HCT116 (cell line): ENCODE data around the gene IPO11. TPM values are rescaled to one million over a fixed set of nuclear protein-coding genes. Genes with fewer than 3 reads are reported as not detected.

Experiments used
- ATAC-seq: fragments of 200-7000 bp; cut with Tn5 transposase; 2 replicates; pipeline ENCODE4 v1.9.1; 2020; ENCODE audit warnings: mild to moderate bottlenecking, moderate library complexity
- BruUV-seq: library from RNA; stranded (reverse); fragments of 400-500 nt; replicated peaks from 2 replicates; lab custom pipeline; 2021; lab: Mats Ljungman, UMichigan
- CTCF ChIA-PET: fragments of 300-600 bp; sonication (Branson Sonifier 250); formaldehyde crosslinking; loops from one replicate; lab custom pipeline; 2021; ENCODE audit warnings: antibody characterized with exemption; lab: Charles Lee
- POLR2A ChIA-PET: fragments of 300-600, 350-600 bp; sonication (Branson Sonifier 250); formaldehyde crosslinking; loops from one replicate; lab custom pipeline; 2021; ENCODE audit warnings: antibody characterized with exemption; lab: Charles Lee
- RAD21 ChIA-PET, 2 experiments: fragments of 300-600 bp; sonication (Branson Sonifier 250); formaldehyde crosslinking; loops; one replicate each; lab custom pipeline; 2023; ENCODE audit warnings: low total read pairs in 2 of 2; ENCODE audit not compliant: uncharacterized antibody in 2 of 2, unreplicated experiment in 2 of 2, low non-redundant PET in 1 of 2; lab: Charles Lee
- DNase-seq: peaks from one replicate; pipeline ENCODE4 v3.0.0-alpha.2; 2010; ENCODE audit warnings: low read depth, low spot score
- H2AFZ ChIP-seq: fragments of 200-600 bp; shearing (Covaris generic), sonication (generic); 2 replicates; pipeline ENCODE4 v1.6.1; 2017; ENCODE audit warnings: low read depth, mixed run types, mixed read lengths, antibody characterized with exemption, low read length; ENCODE audit not compliant: poor library complexity, severe bottlenecking
- H3K27ac ChIP-seq: 2 replicates; pipeline ENCODE4 v1.5.1; 2012; ENCODE audit warnings: low read depth, low read length
- H3K27me3 ChIP-seq: fragments of 200-600 bp; sonication (generic); 2 replicates; pipeline ENCODE4 v1.6.1; 2016; ENCODE audit warnings: mixed run types, low read length, mixed read lengths; ENCODE audit not compliant: insufficient read depth
- H3K36me3 ChIP-seq, 2 experiments: fragments of 200-500 bp in 1 of 2; fragments of 200-600 bp in 1 of 2; sonication (Bioruptor generic) in 1 of 2; sonication (generic) in 1 of 2; 2 replicates each; pipeline versions ENCODE4 v1.5.1 to v1.6.1; 2014 to 2016; ENCODE audit warnings: low read length in 2 of 2, inconsistent platforms in 1 of 2, mixed read lengths in 1 of 2, mixed run types in 1 of 2; ENCODE audit not compliant: insufficient read depth in 2 of 2, control insufficient read depth in 1 of 2
- H3K4me1 ChIP-seq, 2 experiments: fragments of 200-600 bp in 1 of 2; sonication (generic) in 1 of 2; 2 replicates each; pipeline versions ENCODE4 v1.5.1 to v1.6.1; 2012 to 2017; ENCODE audit warnings: low read length in 2 of 2, inconsistent platforms in 1 of 2, mild to moderate bottlenecking in 1 of 2, mixed read lengths in 1 of 2, mixed run types in 1 of 2, moderate library complexity in 1 of 2; ENCODE audit not compliant: insufficient read depth in 2 of 2, control insufficient read depth in 1 of 2
- H3K4me2 ChIP-seq: fragments of 200-600 bp; sonication (generic); 2 replicates; pipeline ENCODE4 v1.6.1; 2017; ENCODE audit warnings: mixed run types, low read length, mixed read lengths
- H3K4me3 ChIP-seq, 2 experiments: fragments of 200-600 bp in 1 of 2; sonication (generic) in 1 of 2; replicated peaks in 1 of 2; 2 replicates each; pipeline ENCODE4 v1.5.1; 2011 to 2016; ENCODE audit warnings: low read length in 2 of 2, control low read depth in 1 of 2, low read depth in 1 of 2, mild to moderate bottlenecking in 1 of 2, mixed read lengths in 1 of 2, mixed run types in 1 of 2
- H3K79me2 ChIP-seq: fragments of 200-600 bp; sonication (generic); 2 replicates; pipeline ENCODE4 v1.6.1; 2017; ENCODE audit warnings: mild to moderate bottlenecking, mixed run types, low read length, moderate library complexity, mixed read lengths; ENCODE audit not compliant: insufficient read depth
- H3K9ac ChIP-seq: fragments of 200-600 bp; sonication (generic); 2 replicates; pipeline ENCODE4 v1.6.1; 2016; ENCODE audit warnings: low read length, mixed read lengths
- H3K9me2 ChIP-seq: fragments of 200-600 bp; sonication (generic), shearing (Covaris generic); 2 replicates; pipeline ENCODE4 v1.6.1; 2017; ENCODE audit warnings: mixed run types, mild to moderate bottlenecking, moderate library complexity; ENCODE audit not compliant: insufficient read depth
- H3K9me3 ChIP-seq, 2 experiments: fragments of 200-500 bp in 1 of 2; fragments of 200-600 bp in 1 of 2; sonication (Bioruptor generic) in 1 of 2; sonication (generic) in 1 of 2; 2 replicates each; pipeline ENCODE4 v1.6.1; 2014 to 2017; ENCODE audit warnings: low read length in 2 of 2, mixed read lengths in 2 of 2, inconsistent platforms in 1 of 2, low read depth in 1 of 2, mild to moderate bottlenecking in 1 of 2, mixed run types in 1 of 2, moderate library complexity in 1 of 2; ENCODE audit not compliant: control insufficient read depth in 1 of 2, insufficient read depth in 1 of 2
- H4K20me1 ChIP-seq: fragments of 200-600 bp; sonication (generic), shearing (Covaris generic); 2 replicates; pipeline ENCODE4 v1.6.1; 2017; ENCODE audit warnings: mixed run types, mild to moderate bottlenecking, moderate library complexity; ENCODE audit not compliant: insufficient read depth
- CBX3 ChIP-seq: IDR thresholded peaks from 2 replicates; pipeline ENCODE4 v1.6.1; 2012; ENCODE audit warnings: low read depth
- CEBPB ChIP-seq: IDR thresholded peaks from 2 replicates; pipeline ENCODE4 v1.6.1; 2012; ENCODE audit warnings: low read depth
- EZH2phosphoT487 ChIP-seq: fragments of 200-600 bp; IDR thresholded peaks from 2 replicates; pipeline ENCODE4 v1.6.1; 2018; ENCODE audit warnings: antibody characterized with exemption, borderline replicate concordance
- JUND ChIP-seq: IDR thresholded peaks from 2 replicates; pipeline ENCODE4 v1.6.1; 2012
- POLR2A ChIP-seq: IDR thresholded peaks from 2 replicates; pipeline ENCODE4 v1.7.0; 2011; ENCODE audit warnings: borderline replicate concordance; ENCODE audit not compliant: insufficient read depth, insufficient read length; ENCODE audit errors: extremely low read depth
- POLR2AphosphoS5 ChIP-seq: IDR thresholded peaks from 2 replicates; pipeline ENCODE4 v1.6.1; 2011; ENCODE audit warnings: mild to moderate bottlenecking, low read depth, low read length, moderate library complexity
- SIN3A ChIP-seq: IDR thresholded peaks from 2 replicates; pipeline ENCODE4 v1.6.1; 2012; ENCODE audit warnings: low read depth
- SRF ChIP-seq: IDR thresholded peaks from 2 replicates; pipeline ENCODE4 v1.6.1; 2012; ENCODE audit warnings: low read depth
- YY1 ChIP-seq: IDR thresholded peaks from 2 replicates; pipeline ENCODE4 v1.6.1; 2011; ENCODE audit warnings: low read length, low read depth, moderate library complexity, mild to moderate bottlenecking; ENCODE audit not compliant: insufficient replicate concordance; ENCODE audit errors: extremely low read depth
- ZFX ChIP-seq: fragments of 450-650 bp; IDR thresholded peaks from 2 replicates; pipeline ENCODE4 v1.6.1; 2017
- intact Hi-C: fragments of 100-400 bp; cut with micrococcal nuclease; formaldehyde crosslinking; loops from 2 replicates; pipeline ENCODE4 v1.10.0; 2022
- total RNA-seq: library from RNA; stranded (reverse); gene quantifications from one replicate; pipeline ENCODE4 v1.2.1, GENCODE V29; 2021; ENCODE audit not compliant: unreplicated experiment
- TF ChIP-seq, protein P1 (sequence below), 3 experiments: fragments of 200-600 bp in 1 of 3; sonication (generic) in 1 of 3; IDR thresholded peaks in 2 of 3; conservative IDR thresholded peaks in 1 of 3; 2 replicates each; pipeline ENCODE4 v1.5.1; 2012 to 2017; ENCODE audit warnings: low read depth in 2 of 3, low read length in 2 of 3, antibody characterized with exemption in 1 of 3, borderline replicate concordance in 1 of 3, control low read depth in 1 of 3, mild to moderate bottlenecking in 1 of 3, mixed read lengths in 1 of 3, mixed run types in 1 of 3, moderate library complexity in 1 of 3; ENCODE audit not compliant: insufficient read depth in 1 of 3
- TF ChIP-seq, protein P2 (sequence below): IDR thresholded peaks from 2 replicates; pipeline ENCODE4 v1.6.1; 2012
- TF ChIP-seq, protein P3 (sequence below): IDR thresholded peaks from 2 replicates; pipeline ENCODE4 v1.6.1; 2011; ENCODE audit warnings: mild to moderate bottlenecking, low read length, moderate library complexity; ENCODE audit not compliant: insufficient replicate concordance; ENCODE audit errors: extremely low read depth

Gene IPO11
- total RNA-seq, 1 experiment from 2014 or later = 55.1 TPM

DNA sequence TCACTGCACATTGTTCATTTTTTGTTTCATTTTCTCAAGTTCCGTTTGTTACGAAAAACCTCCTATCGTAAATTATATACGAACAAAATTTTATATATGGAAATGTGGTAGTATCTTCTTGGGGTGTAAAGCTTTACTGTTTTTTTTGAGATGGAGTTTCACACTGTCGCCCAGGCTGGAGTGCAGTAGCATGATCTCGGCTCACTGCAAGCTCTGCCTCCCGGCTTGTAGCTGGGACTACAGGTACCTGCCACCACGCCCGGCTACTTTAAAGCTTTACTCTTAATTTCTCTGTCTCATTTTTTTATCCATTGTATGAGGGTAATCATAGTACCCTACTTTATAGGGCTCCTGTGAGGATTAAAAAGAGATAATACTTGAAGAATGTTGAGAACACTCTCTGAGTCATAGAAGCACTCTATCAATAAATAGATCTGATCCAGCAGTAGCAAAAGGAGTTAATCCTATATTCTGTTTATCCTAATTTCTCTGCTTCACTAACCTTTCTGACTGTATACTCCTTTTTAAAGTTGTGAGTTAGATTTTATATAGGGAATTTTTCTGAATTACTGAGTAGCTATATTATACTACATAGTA is 160.5 kb downstream of the IPO11 start:
- Histone ChIP-seq H4K20me1 (no peaks in the 10 kb centered on the region; the same call in 1 of the 2 replicates), H3K9me2 (no peaks in the 10 kb centered on the region), H2AFZ (no peak overlapping the region), H3K27me3 (no peaks in the 10 kb centered on the region), H3K4me2 (no peak overlapping the region), H3K4me1 (no peaks in the 10 kb centered on the region), H3K9me3 (no peaks in the 10 kb centered on the region), H3K79me2 (peaks cover 13% of the 10 kb centered on the region; the same call in 1 of the 2 replicates), H3K4me3 (no peak overlapping the region), H3K9ac (no peak overlapping the region), H3K27ac (no peak overlapping the region), H3K36me3 (no peaks in the 10 kb centered on the region)
- POLR2A ChIA-PET = interaction anchor here (0.5 kb wide), 1 partner anchor 119 kb away, joined by 5 read pairs; no protein-coding TSS in a partner anchor
- CTCF ChIA-PET = no interaction called here
- BruUV-seq = no TSS peak
- intact Hi-C loops = no loop called here
- DNase-seq = no peak
- RAD21 ChIA-PET = no interaction called here
- TF ChIP-seq, protein P1, sequence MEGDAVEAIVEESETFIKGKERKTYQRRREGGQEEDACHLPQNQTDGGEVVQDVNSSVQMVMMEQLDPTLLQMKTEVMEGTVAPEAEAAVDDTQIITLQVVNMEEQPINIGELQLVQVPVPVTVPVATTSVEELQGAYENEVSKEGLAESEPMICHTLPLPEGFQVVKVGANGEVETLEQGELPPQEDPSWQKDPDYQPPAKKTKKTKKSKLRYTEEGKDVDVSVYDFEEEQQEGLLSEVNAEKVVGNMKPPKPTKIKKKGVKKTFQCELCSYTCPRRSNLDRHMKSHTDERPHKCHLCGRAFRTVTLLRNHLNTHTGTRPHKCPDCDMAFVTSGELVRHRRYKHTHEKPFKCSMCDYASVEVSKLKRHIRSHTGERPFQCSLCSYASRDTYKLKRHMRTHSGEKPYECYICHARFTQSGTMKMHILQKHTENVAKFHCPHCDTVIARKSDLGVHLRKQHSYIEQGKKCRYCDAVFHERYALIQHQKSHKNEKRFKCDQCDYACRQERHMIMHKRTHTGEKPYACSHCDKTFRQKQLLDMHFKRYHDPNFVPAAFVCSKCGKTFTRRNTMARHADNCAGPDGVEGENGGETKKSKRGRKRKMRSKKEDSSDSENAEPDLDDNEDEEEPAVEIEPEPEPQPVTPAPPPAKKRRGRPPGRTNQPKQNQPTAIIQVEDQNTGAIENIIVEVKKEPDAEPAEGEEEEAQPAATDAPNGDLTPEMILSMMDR (IDR thresholded peaks at IDR 0.05 in 2 of 3, conservative IDR thresholded peaks at IDR 0.05 in 1 of 3; ENCODE audit: borderline replicate concordance in 1 of 3, insufficient read depth in 1 of 3, low read depth in 2 of 3, low read length in 2 of 3) = no peak
- TF ChIP-seq POLR2A (no peak), CBX3 (no peak), SIN3A (no peak), SRF (no peak)
- TF ChIP-seq, protein P2, sequence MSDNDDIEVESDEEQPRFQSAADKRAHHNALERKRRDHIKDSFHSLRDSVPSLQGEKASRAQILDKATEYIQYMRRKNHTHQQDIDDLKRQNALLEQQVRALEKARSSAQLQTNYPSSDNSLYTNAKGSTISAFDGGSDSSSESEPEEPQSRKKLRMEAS = no peak
- ATAC-seq = no peak

- BruUV-seq = no TSS peak
- Histone ChIP-seq H3K4me3 (no peak overlapping the region), H3K9me3 (no peaks in the 10 kb centered on the region), H2AFZ (no peak overlapping the region), H3K4me2 (no peak overlapping the region), H3K79me2 (0 out of 2 replicates have a peak, but pooled peaks cover 5% of the 10 kb centered on the region), H3K27me3 (no peaks in the 10 kb centered on the region), H3K36me3 (no peaks in the 10 kb centered on the region), H4K20me1 (no peaks in the 10 kb centered on the region), H3K9me2 (no peaks in the 10 kb centered on the region), H3K27ac (no peak overlapping the region), H3K4me1 (no peaks in the 10 kb centered on the region), H3K9ac (no peak overlapping the region)
- no peak for ATAC-seq
- ChIA-PET POLR2A (no interaction called here), CTCF (no interaction called here), RAD21 (no interaction called here)
- no peak for DNase-seq
- intact Hi-C loops = no loop called here
- no peak for TF ChIP-seq POLR2AphosphoS5
- no peak for TF ChIP-seq SIN3A
- no peak for TF ChIP-seq SRF
- no peak for TF ChIP-seq EZH2phosphoT487
- no peak for TF ChIP-seq ZFX
- TF ChIP-seq, protein P1 (IDR thresholded peaks at IDR 0.05 in 2 of 3, conservative IDR thresholded peaks at IDR 0.05 in 1 of 3; ENCODE audit: borderline replicate concordance in 1 of 3, insufficient read depth in 1 of 3, low read depth in 2 of 3, low read length in 2 of 3) = no peak
- TF ChIP-seq YY1 = no peak
- no peak for TF ChIP-seq JUND
- TF ChIP-seq, protein P3, sequence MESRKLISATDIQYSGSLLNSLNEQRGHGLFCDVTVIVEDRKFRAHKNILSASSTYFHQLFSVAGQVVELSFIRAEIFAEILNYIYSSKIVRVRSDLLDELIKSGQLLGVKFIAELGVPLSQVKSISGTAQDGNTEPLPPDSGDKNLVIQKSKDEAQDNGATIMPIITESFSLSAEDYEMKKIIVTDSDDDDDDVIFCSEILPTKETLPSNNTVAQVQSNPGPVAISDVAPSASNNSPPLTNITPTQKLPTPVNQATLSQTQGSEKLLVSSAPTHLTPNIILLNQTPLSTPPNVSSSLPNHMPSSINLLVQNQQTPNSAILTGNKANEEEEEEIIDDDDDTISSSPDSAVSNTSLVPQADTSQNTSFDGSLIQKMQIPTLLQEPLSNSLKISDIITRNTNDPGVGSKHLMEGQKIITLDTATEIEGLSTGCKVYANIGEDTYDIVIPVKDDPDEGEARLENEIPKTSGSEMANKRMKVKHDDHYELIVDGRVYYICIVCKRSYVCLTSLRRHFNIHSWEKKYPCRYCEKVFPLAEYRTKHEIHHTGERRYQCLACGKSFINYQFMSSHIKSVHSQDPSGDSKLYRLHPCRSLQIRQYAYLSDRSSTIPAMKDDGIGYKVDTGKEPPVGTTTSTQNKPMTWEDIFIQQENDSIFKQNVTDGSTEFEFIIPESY = no peak
- TF ChIP-seq CBX3 = no peak
- TF ChIP-seq CEBPB = no peak
Observed at GRCh38 chr5:62574599-62574998, 162.0 kb downstream of the IPO11 start.
